Endothelial cell of umbilical vein (primary cell): Measurements from ENCODE around the gene ASNS. TPM values are rescaled to one million over a fixed set of nuclear protein-coding genes. Genes with fewer than 3 reads are reported as not detected.

ENCODE experiments used
- BruUV-seq: library from RNA; stranded (reverse); fragments of 400-500 nt; replicated peaks from 2 replicates; lab custom pipeline; 2021; lab: Mats Ljungman, UMichigan
- CTCF ChIA-PET: fragments of 300-600, 350-600 bp; sonication (Branson Sonifier 250); formaldehyde crosslinking; loops from one replicate; lab custom pipeline; 2021; ENCODE audit warnings: antibody characterized with exemption, inconsistent platforms; lab: Charles Lee
- POLR2A ChIA-PET: fragments of 300-600, 350-600 bp; sonication (Branson Sonifier 250); formaldehyde crosslinking; loops from one replicate; lab custom pipeline; 2021; ENCODE audit warnings: antibody characterized with exemption, inconsistent platforms; lab: Charles Lee
- DNase-seq: peaks from one replicate; pipeline ENCODE4 v3.0.0-alpha.2; 2011; ENCODE audit warnings: low read depth, low spot score
- FAIRE-seq: peaks from 2 replicates; lab custom pipeline; 2011; peaks lifted over from hg19 to GRCh38; lab: Jason Lieb, UNC
- H2AFZ ChIP-seq: 2 replicates; pipeline ENCODE4 v1.6.0; 2012; ENCODE audit warnings: low read depth, low read length, control low read depth, inconsistent platforms
- H3K27ac ChIP-seq: 2 replicates; pipeline ENCODE4 v1.5.1; 2011; ENCODE audit warnings: low read depth, mild to moderate bottlenecking, control low read depth, low read length, moderate library complexity; ENCODE audit not compliant: insufficient read depth
- H3K27me3 ChIP-seq, 2 experiments: 2 replicates each; pipeline versions ENCODE4 v1.6.0 to v1.6.1; 2011; ENCODE audit warnings: low read length in 2 of 2, mixed read lengths in 1 of 2; ENCODE audit not compliant: control insufficient read depth in 2 of 2, insufficient read depth in 2 of 2
- H3K36me3 ChIP-seq, 2 experiments: 2 replicates in 1 of 2; 3 replicates in 1 of 2; pipeline ENCODE4 v1.5.1; 2011; ENCODE audit warnings: low read length in 2 of 2, mild to moderate bottlenecking in 1 of 2, moderate library complexity in 1 of 2; ENCODE audit not compliant: control insufficient read depth in 2 of 2, insufficient read depth in 2 of 2; ENCODE audit errors: extremely low read depth in 1 of 2
- H3K4me1 ChIP-seq: 3 replicates; pipeline ENCODE4 v1.5.1; 2011; ENCODE audit warnings: mild to moderate bottlenecking, low read length; ENCODE audit not compliant: control insufficient read depth, insufficient read depth; ENCODE audit errors: extremely low read depth
- H3K4me2 ChIP-seq: 2 replicates; pipeline ENCODE4 v1.6.1; 2011; ENCODE audit warnings: low read length, control low read depth, mixed read lengths; ENCODE audit not compliant: insufficient read depth
- H3K4me3 ChIP-seq, 3 experiments: fragments of 200-600 bp in 1 of 3; sonication (generic), shearing (Covaris generic) in 1 of 3; replicated peaks in 1 of 3; 2 replicates each; pipeline ENCODE4 v1.5.1; 2011 to 2016; ENCODE audit warnings: control low read depth in 3 of 3, low read length in 3 of 3, mild to moderate bottlenecking in 2 of 3, inconsistent platforms in 1 of 3, low read depth in 1 of 3, moderate library complexity in 1 of 3; ENCODE audit not compliant: insufficient read depth in 1 of 3
- H3K79me2 ChIP-seq: 2 replicates; pipeline ENCODE4 v1.6.0; 2012; ENCODE audit warnings: low read length, inconsistent platforms; ENCODE audit not compliant: control insufficient read depth, insufficient read depth
- H3K9ac ChIP-seq: replicated peaks from 2 replicates; pipeline ENCODE3; 2011; ENCODE audit warnings: low read length, control low read depth; ENCODE audit not compliant: insufficient read depth; ENCODE audit errors: extremely low read depth
- H3K9me1 ChIP-seq: replicated peaks from 3 replicates; pipeline ENCODE4 v1.6.0; 2011; ENCODE audit warnings: mild to moderate bottlenecking, low read length; ENCODE audit not compliant: control insufficient read depth, insufficient read depth; ENCODE audit errors: extremely low read depth
- H3K9me3 ChIP-seq: replicated peaks from 2 replicates; pipeline ENCODE4 v1.5.1; 2012; ENCODE audit warnings: low read length, inconsistent platforms; ENCODE audit not compliant: control insufficient read depth, insufficient read depth
- H4K20me1 ChIP-seq: replicated peaks from 2 replicates; pipeline ENCODE3; 2011; ENCODE audit warnings: mild to moderate bottlenecking, low read length; ENCODE audit not compliant: control insufficient read depth, insufficient read depth; ENCODE audit errors: extremely low read depth
- EZH2 ChIP-seq: IDR thresholded peaks from 2 replicates; pipeline ENCODE4 v1.6.1; 2012; ENCODE audit warnings: borderline replicate concordance, low read depth, mild to moderate bottlenecking, moderate library complexity, low read length, inconsistent platforms; ENCODE audit not compliant: severe bottlenecking
- FOS ChIP-seq: IDR thresholded peaks from 2 replicates; pipeline ENCODE4 v1.6.1; 2011; ENCODE audit warnings: mild to moderate bottlenecking, low read length, moderate library complexity, borderline replicate concordance; ENCODE audit not compliant: insufficient read depth
- GATA2 ChIP-seq: IDR thresholded peaks from 2 replicates; pipeline ENCODE4 v1.7.0; 2011; ENCODE audit warnings: low read depth, mild to moderate bottlenecking, moderate library complexity, mixed read lengths, low read length; ENCODE audit not compliant: insufficient read length, insufficient read depth
- JUN ChIP-seq: IDR thresholded peaks from 2 replicates; pipeline ENCODE4 v1.6.1; 2011; ENCODE audit warnings: borderline replicate concordance, low read depth; ENCODE audit not compliant: insufficient read length, insufficient read depth
- MYC ChIP-seq: IDR thresholded peaks from one replicate; pipeline ENCODE4 v1.6.1; 2011; ENCODE audit warnings: mild to moderate bottlenecking, low read depth, low read length
- POLR2A ChIP-seq: IDR thresholded peaks from 2 replicates; pipeline ENCODE4 v1.6.1; 2012; ENCODE audit warnings: low read depth, mild to moderate bottlenecking, control low read depth, low read length
- POLR2AphosphoS5 ChIP-seq: IDR thresholded peaks from 2 replicates; pipeline ENCODE4 v1.6.1; 2012; ENCODE audit warnings: low read depth, mild to moderate bottlenecking, control low read depth, low read length, moderate library complexity; ENCODE audit not compliant: insufficient read depth
- dilution Hi-C: fragments of 300-500 bp; cut with MboI; formaldehyde crosslinking; loops from one replicate; pipeline ENCODE4 v1.15.0; 2019; ENCODE audit warnings: low sequenced_read_pairs; ENCODE audit not compliant: extremely low pct_ligation_motif_present
- intact Hi-C: fragments of 100-400 bp; cut with micrococcal nuclease; formaldehyde crosslinking; loops from one replicate; pipeline ENCODE4 v1.10.0; 2022
- polyA plus RNA-seq, 4 experiments: library from polyadenylated mRNA; depleted of rRNA in 3 of 4; stranded (reverse) in 3 of 4; unstranded in 1 of 4; fragments of >200 nt; gene quantifications; 2 replicates each; pipeline versions ENCODE4 v1.2.1 to v1.2.3, GENCODE V29; 2011 to 2012; ENCODE audit warnings: missing spikeins in 1 of 4
- total RNA-seq: library from RNA; stranded (reverse); gene quantifications from 2 replicates; pipeline ENCODE4 v1.2.3, GENCODE V29; 2021
- TF ChIP-seq, protein P1 (sequence below), 2 donors: IDR thresholded peaks; 1 replicate in 1 of 2; 2 replicates in 1 of 2; pipeline ENCODE4 v1.5.1; 2011; ENCODE audit warnings: low read length in 2 of 2, mild to moderate bottlenecking in 2 of 2, moderate library complexity in 2 of 2, control low read depth in 1 of 2, inconsistent platforms in 1 of 2, low read depth in 1 of 2; ENCODE audit not compliant: insufficient read depth in 1 of 2; ENCODE audit errors: extremely low read depth in 1 of 2
- TF ChIP-seq, protein P2 (sequence below): IDR thresholded peaks from 2 replicates; pipeline ENCODE4 v1.6.1; 2011; ENCODE audit not compliant: insufficient read depth, insufficient read length

The ASNS gene
- total and polyA plus RNA-seq, 2 donors (not counting 3 experiments of a cell fraction or from before 2014, with no cell fraction given), result 5.1 to 15.0 TPM

DNA sequence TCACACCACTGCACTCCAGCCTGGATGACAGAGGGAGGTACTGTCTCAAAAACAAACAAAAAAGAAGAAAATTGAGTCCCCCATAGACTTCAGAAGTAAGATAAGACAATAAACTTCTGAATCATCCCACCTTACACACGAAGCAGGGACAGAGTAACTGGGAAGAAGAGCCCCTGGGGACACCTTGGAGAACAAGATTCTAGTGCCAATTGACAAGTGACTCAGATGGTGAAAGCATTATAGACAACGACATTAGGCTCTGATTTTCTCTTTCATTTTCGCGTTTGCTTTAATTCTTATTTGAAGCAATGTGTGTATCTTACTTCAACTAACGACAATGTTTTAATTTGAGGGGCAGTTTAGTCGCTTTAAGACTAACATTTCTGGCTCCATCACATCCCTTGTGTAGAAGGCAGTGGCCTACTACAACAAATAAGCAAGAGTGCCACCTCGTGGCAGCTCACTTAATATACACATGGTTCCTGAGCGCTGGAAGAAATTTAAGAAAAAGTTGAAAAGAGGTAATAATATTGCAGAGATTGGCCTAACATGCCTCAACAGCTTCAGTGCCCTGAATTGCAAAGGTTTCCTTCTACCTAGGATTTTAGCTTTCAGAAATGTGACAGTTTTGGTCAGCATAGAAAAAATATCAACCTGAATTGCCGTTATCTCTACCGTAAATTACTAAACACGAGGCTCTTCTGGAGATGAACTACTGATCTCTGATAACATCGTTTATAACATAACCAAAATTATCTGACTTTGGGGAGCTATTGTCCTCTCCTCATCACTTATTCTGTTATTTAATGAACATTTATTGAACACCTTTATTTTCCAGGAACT, 36.7 kb downstream of the ASNS start:
- Histone ChIP-seq H3K79me2 (no peaks in the 10 kb centered on the region), H3K4me3 (no peak overlapping the region), H3K27ac (no peak overlapping the region), H4K20me1 (no peaks in the 10 kb centered on the region), H3K9ac (no peak overlapping the region), H3K4me1 (no peaks in the 10 kb centered on the region), H3K4me2 (no peak overlapping the region), H3K27me3 (peaks cover 1 to 8% of the 10 kb centered on the region in 2 experiments), H3K36me3 (no peaks in the 10 kb centered on the region), H2AFZ (no peak overlapping the region), H3K9me1 (no peaks in the 10 kb centered on the region), H3K9me3 (no peaks in the 10 kb centered on the region)
- dilution Hi-C loops (no loop called here), intact Hi-C loops (loop anchor here (1.0 kb wide), 2 partner anchors 690 to 731 kb away; no protein-coding TSS in a partner anchor)
- BruUV-seq, result no TSS peak
- CTCF ChIA-PET, result interaction anchor here (0.9 to 4.7 kb wide), 15 partner anchors 8 to 808 kb away, joined by 3 to 53 read pairs (median 4); no protein-coding TSS in a partner anchor
- peak; percentile 66 for DNase-seq
- no peak for TF ChIP-seq FOS
- TF ChIP-seq, protein P1, sequence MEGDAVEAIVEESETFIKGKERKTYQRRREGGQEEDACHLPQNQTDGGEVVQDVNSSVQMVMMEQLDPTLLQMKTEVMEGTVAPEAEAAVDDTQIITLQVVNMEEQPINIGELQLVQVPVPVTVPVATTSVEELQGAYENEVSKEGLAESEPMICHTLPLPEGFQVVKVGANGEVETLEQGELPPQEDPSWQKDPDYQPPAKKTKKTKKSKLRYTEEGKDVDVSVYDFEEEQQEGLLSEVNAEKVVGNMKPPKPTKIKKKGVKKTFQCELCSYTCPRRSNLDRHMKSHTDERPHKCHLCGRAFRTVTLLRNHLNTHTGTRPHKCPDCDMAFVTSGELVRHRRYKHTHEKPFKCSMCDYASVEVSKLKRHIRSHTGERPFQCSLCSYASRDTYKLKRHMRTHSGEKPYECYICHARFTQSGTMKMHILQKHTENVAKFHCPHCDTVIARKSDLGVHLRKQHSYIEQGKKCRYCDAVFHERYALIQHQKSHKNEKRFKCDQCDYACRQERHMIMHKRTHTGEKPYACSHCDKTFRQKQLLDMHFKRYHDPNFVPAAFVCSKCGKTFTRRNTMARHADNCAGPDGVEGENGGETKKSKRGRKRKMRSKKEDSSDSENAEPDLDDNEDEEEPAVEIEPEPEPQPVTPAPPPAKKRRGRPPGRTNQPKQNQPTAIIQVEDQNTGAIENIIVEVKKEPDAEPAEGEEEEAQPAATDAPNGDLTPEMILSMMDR (IDR thresholded peaks at IDR 0.05; ENCODE audit: extremely low read depth in 1 of 2, insufficient read depth in 1 of 2, low read depth in 1 of 2, low read length in 2 of 2), result peak; percentile 53 to 58
- FAIRE-seq, result peak; percentile 81
- POLR2A ChIA-PET, result no interaction called here

DNA sequence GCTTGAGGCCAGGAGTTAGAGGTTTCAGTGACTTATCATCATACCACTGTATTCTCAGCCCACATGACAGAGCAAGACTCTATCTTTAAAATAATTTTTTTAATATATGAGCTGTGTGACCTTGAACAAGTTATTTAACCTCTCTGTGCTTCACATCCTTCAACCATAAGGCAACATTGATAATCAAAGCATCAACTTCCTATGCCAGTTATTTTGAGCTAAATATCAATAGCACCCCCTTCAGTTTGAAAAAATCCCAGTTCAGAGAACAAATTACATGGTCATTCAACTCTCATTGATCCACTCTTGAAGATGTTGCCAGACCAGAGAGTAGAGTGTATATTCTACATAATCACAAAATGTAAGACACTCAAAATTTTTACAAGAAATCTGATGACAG, 53.0 kb downstream of the ASNS start:
- Histone ChIP-seq H3K4me2 (no peak overlapping the region), H3K4me1 (no peaks in the 10 kb centered on the region), H3K36me3 (no peaks in the 10 kb centered on the region), H2AFZ (no peak overlapping the region), H3K27ac (no peak overlapping the region), H3K27me3 (no peaks in the 10 kb centered on the region), H3K9me1 (no peaks in the 10 kb centered on the region), H3K9me3 (no peaks in the 10 kb centered on the region), H3K9ac (no peak overlapping the region), H4K20me1 (no peaks in the 10 kb centered on the region), H3K79me2 (no peaks in the 10 kb centered on the region), H3K4me3 (no peak overlapping the region)
- BruUV-seq, result no TSS peak
- dilution Hi-C loops (no loop called here), intact Hi-C loops (no loop called here)
- CTCF ChIA-PET, result interaction anchor here (1.6 kb wide), 1 partner anchor 715 kb away, joined by 4 read pairs; no protein-coding TSS in a partner anchor
- TF ChIP-seq, protein P2, sequence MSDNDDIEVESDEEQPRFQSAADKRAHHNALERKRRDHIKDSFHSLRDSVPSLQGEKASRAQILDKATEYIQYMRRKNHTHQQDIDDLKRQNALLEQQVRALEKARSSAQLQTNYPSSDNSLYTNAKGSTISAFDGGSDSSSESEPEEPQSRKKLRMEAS, result no peak
- no peak for TF ChIP-seq JUN
- TF ChIP-seq MYC, result no peak
- TF ChIP-seq GATA2, result no peak
- TF ChIP-seq, protein P1 (IDR thresholded peaks at IDR 0.05; ENCODE audit: extremely low read depth in 1 of 2, insufficient read depth in 1 of 2, low read depth in 1 of 2, low read length in 2 of 2), result no peak
- TF ChIP-seq POLR2A, result no peak
- no peak for TF ChIP-seq FOS
- no peak for TF ChIP-seq POLR2AphosphoS5
- TF ChIP-seq EZH2, result no peak
- POLR2A ChIA-PET, result no interaction called here
- DNase-seq, result no peak
- FAIRE-seq, result no peak
